ENCODE results near the gene SLC25A21. TPM values are rescaled to one million over a fixed set of nuclear protein-coding genes. Genes with fewer than 3 reads are reported as not detected.

SLC25A21 gene
- total and polyA plus RNA-seq, 2 of the 13 experiments (the other 11 are each of a cell fraction or from before 2014, with no cell fraction given) = 1.9 to 2.9 TPM

- intact Hi-C loops (cut with micrococcal nuclease; ENCODE audit: unreplicated experiment) = no loop called here
- no peak overlapping the region for H3K4me3 ChIP-seq (replicated peaks in 1 of 3; ENCODE audit: insufficient read depth in 1 of 3, low read depth in 2 of 3, low read length in 3 of 3)
- ChIA-PET CTCF (ENCODE audit: low intra/inter-chr PET ratio, low total read pairs) (no interaction called here), POLR2A (no interaction called here)
- DNase-seq (ENCODE audit: low spot score) (no peak), FAIRE-seq (no peak), ATAC-seq (no peak; the same call in 2 of the 3 replicates)
- BruUV-seq (replicated peaks) = no TSS peak
- H3K27ac ChIP-seq (ENCODE audit: extremely low read length, insufficient read depth, low read length) = no peak overlapping the region
- no peak overlapping the region for H2AFZ ChIP-seq (ENCODE audit: low read length)
- no peak for TF ChIP-seq ZNF737 (CRISPR knock-in tag; IDR thresholded peaks at IDR 0.05; ENCODE audit: borderline replicate concordance)
- no peak for TF ChIP-seq HDAC6 (IDR thresholded peaks at IDR 0.05; ENCODE audit: low read depth, low read length)
- no peak for TF ChIP-seq HNF4G (IDR thresholded peaks at IDR 0.05; ENCODE audit: borderline replicate concordance, low read depth, low read length)
- no peak for TF ChIP-seq HNF4G (CRISPR knock-in tag; IDR thresholded peaks at IDR 0.05; ENCODE audit: borderline replicate concordance, low read depth)
- no peak for TF ChIP-seq ZNF234 (CRISPR knock-in tag; conservative IDR thresholded peaks at IDR 0.05)
- TF ChIP-seq MLX (CRISPR knock-in tag; IDR thresholded peaks at IDR 0.05) = no peak
- TF ChIP-seq ZNF564 (CRISPR knock-in tag; IDR thresholded peaks at IDR 0.05) = no peak
- no peak for TF ChIP-seq KAT2B (IDR thresholded peaks at IDR 0.05; ENCODE audit: borderline replicate concordance, low read depth, low read length)
- TF ChIP-seq ZNF674 (CRISPR knock-in tag; IDR thresholded peaks at IDR 0.05; ENCODE audit: low read depth) = no peak
- no peak for TF ChIP-seq CEBPB (IDR thresholded peaks at IDR 0.05; ENCODE audit: borderline replicate concordance, low read depth, low read length)
- TF ChIP-seq FOSL1 (CRISPR knock-in tag; IDR thresholded peaks at IDR 0.05; ENCODE audit: borderline replicate concordance) = no peak
- TF ChIP-seq TOE1 (CRISPR knock-in tag; IDR thresholded peaks at IDR 0.05) = no peak
- TF ChIP-seq, protein P1, sequence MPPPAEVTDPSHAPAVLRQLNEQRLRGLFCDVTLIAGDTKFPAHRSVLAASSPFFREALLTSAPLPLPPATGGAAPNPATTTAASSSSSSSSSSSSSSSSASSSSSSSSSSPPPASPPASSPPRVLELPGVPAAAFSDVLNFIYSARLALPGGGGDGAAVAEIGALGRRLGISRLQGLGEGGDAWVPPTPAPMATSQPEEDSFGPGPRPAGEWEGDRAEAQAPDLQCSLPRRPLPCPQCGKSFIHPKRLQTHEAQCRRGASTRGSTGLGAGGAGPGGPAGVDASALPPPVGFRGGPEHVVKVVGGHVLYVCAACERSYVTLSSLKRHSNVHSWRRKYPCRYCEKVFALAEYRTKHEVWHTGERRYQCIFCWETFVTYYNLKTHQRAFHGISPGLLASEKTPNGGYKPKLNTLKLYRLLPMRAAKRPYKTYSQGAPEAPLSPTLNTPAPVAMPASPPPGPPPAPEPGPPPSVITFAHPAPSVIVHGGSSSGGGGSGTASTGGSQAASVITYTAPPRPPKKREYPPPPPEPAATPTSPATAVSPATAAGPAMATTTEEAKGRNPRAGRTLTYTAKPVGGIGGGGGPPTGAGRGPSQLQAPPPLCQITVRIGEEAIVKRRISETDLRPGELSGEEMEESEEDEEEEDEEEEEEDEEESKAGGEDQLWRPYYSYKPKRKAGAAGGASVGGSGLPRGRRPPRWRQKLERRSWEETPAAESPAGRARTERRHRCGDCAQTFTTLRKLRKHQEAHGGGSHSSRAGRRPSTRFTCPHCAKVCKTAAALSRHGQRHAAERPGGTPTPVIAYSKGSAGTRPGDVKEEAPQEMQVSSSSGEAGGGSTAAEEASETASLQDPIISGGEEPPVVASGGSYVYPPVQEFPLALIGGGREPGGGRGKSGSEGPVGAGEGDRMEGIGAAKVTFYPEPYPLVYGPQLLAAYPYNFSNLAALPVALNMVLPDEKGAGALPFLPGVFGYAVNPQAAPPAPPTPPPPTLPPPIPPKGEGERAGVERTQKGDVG (CRISPR knock-in tag; IDR thresholded peaks at IDR 0.05; ENCODE audit: borderline replicate concordance) = no peak
- TF ChIP-seq FOSL2 (CRISPR knock-in tag; IDR thresholded peaks at IDR 0.05) = no peak
- TF ChIP-seq MNT (IDR thresholded peaks at IDR 0.05) = no peak
- TF ChIP-seq, protein P2, sequence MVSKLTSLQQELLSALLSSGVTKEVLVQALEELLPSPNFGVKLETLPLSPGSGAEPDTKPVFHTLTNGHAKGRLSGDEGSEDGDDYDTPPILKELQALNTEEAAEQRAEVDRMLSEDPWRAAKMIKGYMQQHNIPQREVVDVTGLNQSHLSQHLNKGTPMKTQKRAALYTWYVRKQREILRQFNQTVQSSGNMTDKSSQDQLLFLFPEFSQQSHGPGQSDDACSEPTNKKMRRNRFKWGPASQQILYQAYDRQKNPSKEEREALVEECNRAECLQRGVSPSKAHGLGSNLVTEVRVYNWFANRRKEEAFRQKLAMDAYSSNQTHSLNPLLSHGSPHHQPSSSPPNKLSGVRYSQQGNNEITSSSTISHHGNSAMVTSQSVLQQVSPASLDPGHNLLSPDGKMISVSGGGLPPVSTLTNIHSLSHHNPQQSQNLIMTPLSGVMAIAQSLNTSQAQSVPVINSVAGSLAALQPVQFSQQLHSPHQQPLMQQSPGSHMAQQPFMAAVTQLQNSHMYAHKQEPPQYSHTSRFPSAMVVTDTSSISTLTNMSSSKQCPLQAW (CRISPR knock-in tag; IDR thresholded peaks at IDR 0.05) = no peak
- no peaks in the 10 kb centered on the region for H3K27me3 ChIP-seq (ENCODE audit: control insufficient read depth in 1 of 2, insufficient read depth in 2 of 2, low read length in 2 of 2)
- in situ Hi-C loops (cut with HindIII; ENCODE audit: extremely low pct_ligation_motif_present, low pct_unique_long_range_greater_than_20kb) = no loop called here
- no peaks in the 10 kb centered on the region for H3K79me2 ChIP-seq (ENCODE audit: insufficient read depth, low read length)
- H3K36me3 ChIP-seq (replicated peaks in 1 of 2; ENCODE audit: control insufficient read depth in 1 of 2, insufficient read depth in 2 of 2, low read length in 2 of 2) = no peaks in the 10 kb centered on the region
- H3K9ac ChIP-seq (ENCODE audit: insufficient read depth, low read depth, low read length) = no peak overlapping the region
- no peaks in the 10 kb centered on the region for H3K9me3 ChIP-seq (ENCODE audit: low read length)
- H3K4me2 ChIP-seq (ENCODE audit: low read depth, low read length) = no peak overlapping the region
- 28% methylated on average over 6 of the region's 6 CpGs for WGBS (ENCODE audit: low lambda C conversion rate)
- H4K20me1 ChIP-seq (ENCODE audit: insufficient read depth, low read length) = no peaks in the 10 kb centered on the region
- no peaks in the 10 kb centered on the region for H3K4me1 ChIP-seq (ENCODE audit: insufficient read depth, low read length)
These were observed 345.8 kb downstream of the SLC25A21 start for GRCh38 chr14:36826614-36827013.
